ENCODE measurements around the gene WDFY3.

The WDFY3 gene

GRCh38 chr4:84937381-84937977, 29.0 kb downstream of the WDFY3 start:
- TF ChIP-seq PATZ1 (CRISPR knock-in tag; IDR thresholded peaks at IDR 0.05; ENCODE audit: borderline replicate concordance) (no peak), POU6F1 (CRISPR knock-in tag; IDR thresholded peaks at IDR 0.05; ENCODE audit: borderline replicate concordance, low read depth) (no peak), ZNF565 (CRISPR knock-in tag; conservative IDR thresholded peaks at IDR 0.05; ENCODE audit: low read depth) (no peak), CREB5 (CRISPR knock-in tag; IDR thresholded peaks at IDR 0.05; ENCODE audit: low read depth) (no peak), ISL1 (CRISPR knock-in tag; IDR thresholded peaks at IDR 0.05) (no peak), ZC3H10 (CRISPR knock-in tag; IDR thresholded peaks at IDR 0.05) (no peak), SNAI2 (CRISPR knock-in tag; IDR thresholded peaks at IDR 0.05) (no peak), BACH2 (CRISPR knock-in tag; IDR thresholded peaks at IDR 0.05; ENCODE audit: borderline replicate concordance) (no peak), TSHZ2 (CRISPR knock-in tag; IDR thresholded peaks at IDR 0.05) (no peak), ZFP30 (CRISPR knock-in tag; IDR thresholded peaks at IDR 0.05) (no peak), ARNTL (CRISPR knock-in tag; IDR thresholded peaks at IDR 0.05; ENCODE audit: borderline replicate concordance, low read depth) (no peak), OSR1 (CRISPR knock-in tag; IDR thresholded peaks at IDR 0.05) (no peak), TOX (CRISPR knock-in tag; IDR thresholded peaks at IDR 0.05; ENCODE audit: borderline replicate concordance) (no peak), TCF4 (CRISPR knock-in tag; IDR thresholded peaks at IDR 0.05; ENCODE audit: borderline replicate concordance) (no peak), ZNF70 (CRISPR knock-in tag; IDR thresholded peaks at IDR 0.05) (no peak)
- ATAC-seq, result no peak

- TF ChIP-seq BACH2 (CRISPR knock-in tag; IDR thresholded peaks at IDR 0.05; ENCODE audit: borderline replicate concordance) (no peak), CSRNP3 (CRISPR knock-in tag; IDR thresholded peaks at IDR 0.05) (no peak), ZC3H10 (CRISPR knock-in tag; IDR thresholded peaks at IDR 0.05) (no peak), ZNF70 (CRISPR knock-in tag; IDR thresholded peaks at IDR 0.05) (no peak), OSR1 (CRISPR knock-in tag; IDR thresholded peaks at IDR 0.05) (no peak), GLIS3 (CRISPR knock-in tag; IDR thresholded peaks at IDR 0.05) (no peak), ESRRG (CRISPR knock-in tag; IDR thresholded peaks at IDR 0.05) (no peak), ZFP30 (CRISPR knock-in tag; IDR thresholded peaks at IDR 0.05) (no peak), POU6F1 (CRISPR knock-in tag; IDR thresholded peaks at IDR 0.05; ENCODE audit: borderline replicate concordance, low read depth) (no peak), TOX (CRISPR knock-in tag; IDR thresholded peaks at IDR 0.05; ENCODE audit: borderline replicate concordance) (no peak), CSDC2 (CRISPR knock-in tag; IDR thresholded peaks at IDR 0.05) (no peak), ARNTL (CRISPR knock-in tag; IDR thresholded peaks at IDR 0.05; ENCODE audit: borderline replicate concordance, low read depth) (no peak), PPARA (CRISPR knock-in tag; IDR thresholded peaks at IDR 0.05; ENCODE audit: borderline replicate concordance) (no peak)
- no peak for ATAC-seq
These were observed 30.4 kb downstream of the WDFY3 start for GRCh38 chr4:84936123-84936522.

Measured in SK-N-SH treated with all-trans-retinoic acid at 6 μM for 48 hours (cell line).